Measurements from ENCODE around the gene GPS1.

The GPS1 gene

GRCh38 chr17:82015311-82015971 lies 36.3 kb upstream of the GPS1 start:
- no peak for DNase-seq

- DNase-seq, result no peak
These were observed 35.4 kb upstream of the GPS1 start for GRCh38 chr17:82016061-82016874.

GRCh38 chr17:82016875-82017459 lies 34.7 kb upstream of the GPS1 start:
- DNase-seq, result no peak

GRCh38 chr17:82017612-82018151 lies 34.0 kb upstream of the GPS1 start:
- no peak for DNase-seq

GRCh38 chr17:82018152-82018988 lies 33.3 kb upstream of the GPS1 start:
- DNase-seq, result no peak

- no peak for DNase-seq
These were observed 32.6 kb upstream of the GPS1 start for GRCh38 chr17:82018989-82019689.

DNA sequence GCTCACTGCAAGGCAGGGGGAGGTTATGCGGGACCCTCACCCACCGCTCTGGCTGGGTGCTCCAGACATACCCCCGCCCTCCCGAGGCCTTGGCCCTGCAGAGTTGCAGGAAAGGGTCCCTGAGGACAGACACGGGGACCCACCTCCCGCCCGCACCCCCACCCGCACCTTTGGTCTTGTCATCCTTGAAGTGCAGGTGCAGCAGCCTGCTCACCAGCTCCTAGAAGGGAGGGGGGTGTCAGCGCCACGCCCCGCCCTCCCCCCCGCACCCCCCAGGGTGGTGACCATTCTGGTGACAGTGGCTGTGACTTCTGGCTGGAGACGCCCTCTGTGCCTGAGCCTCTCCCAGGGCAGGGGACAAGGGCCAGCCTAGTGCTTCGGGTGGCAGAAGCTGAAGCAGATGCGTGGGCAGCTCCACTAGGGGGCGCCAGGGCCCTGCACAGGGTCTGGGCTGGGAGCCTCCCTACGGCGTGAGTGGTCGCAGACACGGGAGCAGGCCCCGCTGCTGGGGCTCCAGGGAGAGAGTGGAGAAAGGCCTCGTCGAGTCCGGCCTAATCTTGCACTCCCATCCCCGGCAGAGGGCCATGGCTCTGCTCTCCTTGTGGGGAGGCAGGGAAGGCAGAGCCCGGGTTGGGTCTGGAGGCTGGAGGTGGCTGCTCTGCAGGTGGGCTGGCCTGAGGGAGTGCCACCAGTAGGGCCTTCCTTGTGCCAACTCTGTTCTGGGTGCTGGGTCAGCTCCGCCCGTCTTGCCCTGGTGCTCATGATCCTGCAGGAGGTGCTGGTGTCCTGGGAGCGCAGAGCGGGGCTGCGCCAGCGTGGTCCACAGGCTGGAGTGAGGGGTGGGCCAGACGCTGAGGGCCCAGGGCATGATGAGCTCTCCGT lies 31.8 kb upstream of the GPS1 start:
- DNase-seq, result peak; percentile 70

GRCh38 chr17:82020572-82021106 lies 31.1 kb upstream of the GPS1 start:
- no peak for DNase-seq

GRCh38 chr17:82021107-82021899 lies 30.4 kb upstream of the GPS1 start:
- DNase-seq, result peak; percentile 65

DNA sequence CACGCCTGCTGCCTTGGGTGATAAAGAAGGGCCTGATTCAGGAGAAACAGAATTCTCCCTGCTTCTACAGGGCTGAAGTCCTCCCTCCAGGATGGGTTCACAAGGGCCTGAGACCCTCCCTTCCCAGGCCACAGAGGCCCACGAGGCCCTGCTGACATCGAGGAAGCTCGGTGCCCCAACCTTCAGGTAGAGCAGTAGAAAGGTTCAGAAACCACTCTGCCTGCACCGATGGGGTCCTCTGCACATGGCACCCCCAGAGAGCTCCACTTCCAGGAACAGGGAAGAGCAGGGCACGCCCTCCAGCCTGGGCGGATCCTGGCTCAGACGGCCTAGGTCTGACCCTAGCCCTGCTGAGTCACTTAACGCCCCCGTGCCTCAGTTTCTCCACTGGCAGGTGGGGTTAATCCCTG lies 29.8 kb upstream of the GPS1 start:
- no peak for DNase-seq

DNA sequence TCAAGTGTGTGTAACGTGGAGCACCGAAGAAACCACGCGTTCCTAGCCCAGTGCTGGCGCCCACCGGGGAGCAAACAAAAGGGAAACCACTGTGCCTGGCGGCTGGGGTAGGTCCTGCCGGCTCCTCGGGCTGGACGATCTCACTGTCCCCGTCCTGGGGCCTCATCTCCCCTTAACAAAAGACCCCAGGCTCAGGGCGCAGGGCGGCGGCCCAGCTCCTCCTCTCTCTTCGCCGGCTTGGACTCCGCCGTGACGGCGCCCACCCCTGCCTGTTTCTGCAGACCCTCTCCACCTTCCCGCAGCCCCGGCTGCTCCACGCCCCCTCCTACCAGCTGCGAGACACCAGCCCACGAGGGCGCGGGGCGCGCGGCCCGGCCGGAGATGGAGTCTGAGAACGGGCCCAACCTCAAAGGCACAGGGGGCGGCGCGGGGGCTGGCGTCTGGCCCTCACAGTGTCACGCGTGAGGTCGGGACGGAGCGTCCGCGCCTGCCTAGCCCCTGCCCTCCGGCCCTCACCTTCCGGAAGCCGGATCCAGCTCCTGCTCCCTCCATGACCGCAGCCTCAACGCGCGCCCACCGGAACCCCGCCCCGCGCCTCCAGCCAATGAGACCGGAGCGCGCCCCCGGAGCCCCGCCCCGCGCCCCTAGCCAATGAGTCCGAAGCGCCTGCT lies 29.3 kb upstream of the GPS1 start, which contains the start of gene CENPX:
Gene CENPX (minus strand): TSS at position 569 of the 671 bp plus-strand sequence. CDS start 17 bp downstream, at position 552.
- no peak for DNase-seq

- DNase-seq, result peak; percentile 98
These were observed 28.7 kb upstream of the GPS1 start, which contains the start of gene LRRC45 for GRCh38 chr17:82022981-82023446. Gene LRRC45 (plus strand): TSS chr17:82023305. CDS start chr17:82023644, 339 bp downstream.

DNA sequence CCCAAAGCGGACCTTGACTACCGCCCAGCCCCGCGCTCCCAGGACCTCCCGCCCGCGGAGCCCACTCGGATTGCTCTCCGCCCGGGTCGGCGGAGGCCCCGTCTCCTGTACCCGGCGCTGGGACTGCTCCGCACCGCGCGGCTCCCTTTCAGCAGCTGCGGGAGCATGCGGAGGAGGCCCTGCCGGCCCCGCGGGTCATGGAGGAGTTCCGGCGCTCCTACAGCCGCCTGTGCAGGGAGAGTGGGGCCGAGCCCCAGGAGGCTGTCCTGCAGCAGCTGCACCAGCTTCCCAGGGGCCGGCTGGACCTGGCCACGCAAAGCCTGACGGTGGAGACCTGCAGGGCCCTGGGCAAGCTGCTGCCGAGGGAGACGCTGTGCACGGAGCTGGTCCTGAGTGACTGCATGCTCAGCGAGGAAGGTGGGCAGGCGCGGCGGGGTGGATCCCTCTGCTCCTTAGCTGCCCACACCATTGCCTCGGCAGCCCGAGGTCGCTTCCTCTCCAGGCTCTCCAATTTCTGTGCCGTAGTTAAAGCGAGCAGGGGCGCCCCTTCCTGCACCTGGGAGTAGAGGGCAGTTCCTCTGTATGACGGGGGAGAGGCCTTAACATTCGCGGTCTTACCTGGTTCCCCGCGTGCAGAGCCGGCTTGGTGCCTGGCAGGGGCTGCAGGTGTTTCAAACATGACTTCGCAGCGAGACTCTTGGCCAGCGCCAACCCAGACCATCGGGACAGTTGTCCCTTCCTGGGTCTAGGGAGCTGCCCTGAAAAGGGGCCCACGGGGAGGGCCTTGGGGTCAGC lies 28.1 kb upstream of the GPS1 start:
- no peak for DNase-seq

GRCh38 chr17:82024859-82025258 lies 26.8 kb upstream of the GPS1 start:
- no peak for DNase-seq

GRCh38 chr17:82025401-82026107 lies 26.1 kb upstream of the GPS1 start:
- no peak for DNase-seq

DNA sequence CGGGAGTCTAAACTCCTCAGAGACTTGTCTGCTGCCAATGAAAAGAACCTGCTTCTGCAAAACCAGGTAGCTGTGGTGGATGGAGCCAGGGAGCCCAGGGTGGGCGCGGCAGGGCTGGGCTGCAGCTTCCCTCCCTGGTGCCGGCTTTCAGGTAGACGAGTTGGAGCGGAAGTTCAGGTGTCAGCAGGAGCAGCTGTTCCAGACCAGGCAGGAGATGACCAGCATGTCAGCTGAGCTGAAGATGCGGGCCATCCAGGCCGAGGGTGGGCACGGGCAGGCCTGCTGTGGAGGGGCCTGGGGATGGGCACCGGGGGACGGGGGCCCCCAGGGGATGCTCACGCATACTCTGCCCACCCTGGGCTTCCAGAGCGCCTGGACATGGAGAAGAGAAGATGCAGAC lies 23.5 kb upstream of the GPS1 start:
- no peak for DNase-seq

DNA sequence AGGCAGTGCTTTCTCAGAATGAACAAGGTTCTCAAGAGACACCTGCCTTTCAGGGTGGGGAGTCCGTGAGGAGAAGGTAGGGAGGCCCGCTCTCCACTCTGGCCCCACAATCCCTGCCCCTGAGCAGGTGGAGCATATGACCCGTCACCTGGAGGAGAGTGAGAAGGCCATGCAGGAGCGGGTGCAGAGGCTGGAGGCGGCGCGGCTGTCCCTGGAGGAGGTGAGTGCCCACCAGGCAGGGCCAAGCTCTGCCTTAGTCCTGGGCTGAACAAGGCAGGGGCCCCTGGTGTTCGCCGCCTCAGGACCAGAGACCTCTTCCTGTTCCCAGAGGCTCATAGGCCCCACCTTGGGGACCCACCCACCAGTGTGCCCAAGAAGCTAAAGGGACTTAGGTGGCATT lies 22.7 kb upstream of the GPS1 start:
- no peak for DNase-seq

All from activated T-cell treated with anti-CD3 and anti-CD28 coated beads, Interleukin-2, amount 50 U/mL, for 1 hour (primary cell).